Endothelial cell of umbilical vein (primary cell): Measurements from ENCODE around the gene STAP1. TPM values are rescaled to one million over a fixed set of nuclear protein-coding genes. Genes with fewer than 3 reads are reported as not detected.

Source experiments
- BruUV-seq: library from RNA; stranded (reverse); fragments of 400-500 nt; replicated peaks from 2 replicates; lab custom pipeline; 2021; lab: Mats Ljungman, UMichigan
- CTCF ChIA-PET: fragments of 300-600, 350-600 bp; sonication (Branson Sonifier 250); formaldehyde crosslinking; loops from one replicate; lab custom pipeline; 2021; ENCODE audit warnings: antibody characterized with exemption, inconsistent platforms; lab: Charles Lee
- POLR2A ChIA-PET: fragments of 300-600, 350-600 bp; sonication (Branson Sonifier 250); formaldehyde crosslinking; loops from one replicate; lab custom pipeline; 2021; ENCODE audit warnings: antibody characterized with exemption, inconsistent platforms; lab: Charles Lee
- DNase-seq: peaks from one replicate; pipeline ENCODE4 v3.0.0-alpha.2; 2011; ENCODE audit warnings: low read depth, low spot score
- FAIRE-seq: peaks from 2 replicates; lab custom pipeline; 2011; peaks lifted over from hg19 to GRCh38; lab: Jason Lieb, UNC
- H2AFZ ChIP-seq: 2 replicates; pipeline ENCODE4 v1.6.0; 2012; ENCODE audit warnings: low read depth, low read length, control low read depth, inconsistent platforms
- H3K27ac ChIP-seq: 2 replicates; pipeline ENCODE4 v1.5.1; 2011; ENCODE audit warnings: low read depth, mild to moderate bottlenecking, control low read depth, low read length, moderate library complexity; ENCODE audit not compliant: insufficient read depth
- H3K27me3 ChIP-seq, 2 experiments: 2 replicates each; pipeline versions ENCODE4 v1.6.0 to v1.6.1; 2011; ENCODE audit warnings: low read length in 2 of 2, mixed read lengths in 1 of 2; ENCODE audit not compliant: control insufficient read depth in 2 of 2, insufficient read depth in 2 of 2
- H3K36me3 ChIP-seq, 2 experiments: 2 replicates in 1 of 2; 3 replicates in 1 of 2; pipeline ENCODE4 v1.5.1; 2011; ENCODE audit warnings: low read length in 2 of 2, mild to moderate bottlenecking in 1 of 2, moderate library complexity in 1 of 2; ENCODE audit not compliant: control insufficient read depth in 2 of 2, insufficient read depth in 2 of 2; ENCODE audit errors: extremely low read depth in 1 of 2
- H3K4me1 ChIP-seq: 3 replicates; pipeline ENCODE4 v1.5.1; 2011; ENCODE audit warnings: mild to moderate bottlenecking, low read length; ENCODE audit not compliant: control insufficient read depth, insufficient read depth; ENCODE audit errors: extremely low read depth
- H3K4me2 ChIP-seq: 2 replicates; pipeline ENCODE4 v1.6.1; 2011; ENCODE audit warnings: low read length, control low read depth, mixed read lengths; ENCODE audit not compliant: insufficient read depth
- H3K4me3 ChIP-seq, 3 experiments: fragments of 200-600 bp in 1 of 3; sonication (generic), shearing (Covaris generic) in 1 of 3; replicated peaks in 1 of 3; 2 replicates each; pipeline ENCODE4 v1.5.1; 2011 to 2016; ENCODE audit warnings: control low read depth in 3 of 3, low read length in 3 of 3, mild to moderate bottlenecking in 2 of 3, inconsistent platforms in 1 of 3, low read depth in 1 of 3, moderate library complexity in 1 of 3; ENCODE audit not compliant: insufficient read depth in 1 of 3
- H3K79me2 ChIP-seq: 2 replicates; pipeline ENCODE4 v1.6.0; 2012; ENCODE audit warnings: low read length, inconsistent platforms; ENCODE audit not compliant: control insufficient read depth, insufficient read depth
- H3K9ac ChIP-seq: replicated peaks from 2 replicates; pipeline ENCODE3; 2011; ENCODE audit warnings: low read length, control low read depth; ENCODE audit not compliant: insufficient read depth; ENCODE audit errors: extremely low read depth
- H3K9me1 ChIP-seq: replicated peaks from 3 replicates; pipeline ENCODE4 v1.6.0; 2011; ENCODE audit warnings: mild to moderate bottlenecking, low read length; ENCODE audit not compliant: control insufficient read depth, insufficient read depth; ENCODE audit errors: extremely low read depth
- H3K9me3 ChIP-seq: replicated peaks from 2 replicates; pipeline ENCODE4 v1.5.1; 2012; ENCODE audit warnings: low read length, inconsistent platforms; ENCODE audit not compliant: control insufficient read depth, insufficient read depth
- H4K20me1 ChIP-seq: replicated peaks from 2 replicates; pipeline ENCODE3; 2011; ENCODE audit warnings: mild to moderate bottlenecking, low read length; ENCODE audit not compliant: control insufficient read depth, insufficient read depth; ENCODE audit errors: extremely low read depth
- EZH2 ChIP-seq: IDR thresholded peaks from 2 replicates; pipeline ENCODE4 v1.6.1; 2012; ENCODE audit warnings: borderline replicate concordance, low read depth, mild to moderate bottlenecking, moderate library complexity, low read length, inconsistent platforms; ENCODE audit not compliant: severe bottlenecking
- FOS ChIP-seq: IDR thresholded peaks from 2 replicates; pipeline ENCODE4 v1.6.1; 2011; ENCODE audit warnings: mild to moderate bottlenecking, low read length, moderate library complexity, borderline replicate concordance; ENCODE audit not compliant: insufficient read depth
- GATA2 ChIP-seq: IDR thresholded peaks from 2 replicates; pipeline ENCODE4 v1.7.0; 2011; ENCODE audit warnings: low read depth, mild to moderate bottlenecking, moderate library complexity, mixed read lengths, low read length; ENCODE audit not compliant: insufficient read length, insufficient read depth
- MYC ChIP-seq: IDR thresholded peaks from one replicate; pipeline ENCODE4 v1.6.1; 2011; ENCODE audit warnings: mild to moderate bottlenecking, low read depth, low read length
- POLR2A ChIP-seq: IDR thresholded peaks from 2 replicates; pipeline ENCODE4 v1.6.1; 2012; ENCODE audit warnings: low read depth, mild to moderate bottlenecking, control low read depth, low read length
- POLR2AphosphoS5 ChIP-seq: IDR thresholded peaks from 2 replicates; pipeline ENCODE4 v1.6.1; 2012; ENCODE audit warnings: low read depth, mild to moderate bottlenecking, control low read depth, low read length, moderate library complexity; ENCODE audit not compliant: insufficient read depth
- dilution Hi-C: fragments of 300-500 bp; cut with MboI; formaldehyde crosslinking; loops from one replicate; pipeline ENCODE4 v1.15.0; 2019; ENCODE audit warnings: low sequenced_read_pairs; ENCODE audit not compliant: extremely low pct_ligation_motif_present
- intact Hi-C: fragments of 100-400 bp; cut with micrococcal nuclease; formaldehyde crosslinking; loops from one replicate; pipeline ENCODE4 v1.10.0; 2022
- polyA plus RNA-seq, 4 experiments: library from polyadenylated mRNA; depleted of rRNA in 3 of 4; stranded (reverse) in 3 of 4; unstranded in 1 of 4; fragments of >200 nt; gene quantifications; 2 replicates each; pipeline versions ENCODE4 v1.2.1 to v1.2.3, GENCODE V29; 2011 to 2012; ENCODE audit warnings: missing spikeins in 1 of 4
- total RNA-seq: library from RNA; stranded (reverse); gene quantifications from 2 replicates; pipeline ENCODE4 v1.2.3, GENCODE V29; 2021
- TF ChIP-seq, protein P1 (sequence below): IDR thresholded peaks from 2 replicates; pipeline ENCODE4 v1.6.1; 2011; ENCODE audit not compliant: insufficient read depth, insufficient read length
- TF ChIP-seq, protein P2 (sequence below), 2 donors: IDR thresholded peaks; 1 replicate in 1 of 2; 2 replicates in 1 of 2; pipeline ENCODE4 v1.5.1; 2011; ENCODE audit warnings: low read length in 2 of 2, mild to moderate bottlenecking in 2 of 2, moderate library complexity in 2 of 2, control low read depth in 1 of 2, inconsistent platforms in 1 of 2, low read depth in 1 of 2; ENCODE audit not compliant: insufficient read depth in 1 of 2; ENCODE audit errors: extremely low read depth in 1 of 2

The STAP1 gene
- total and polyA plus RNA-seq, 2 donors (not counting 3 experiments of a cell fraction or from before 2014, with no cell fraction given): not detected

DNA sequence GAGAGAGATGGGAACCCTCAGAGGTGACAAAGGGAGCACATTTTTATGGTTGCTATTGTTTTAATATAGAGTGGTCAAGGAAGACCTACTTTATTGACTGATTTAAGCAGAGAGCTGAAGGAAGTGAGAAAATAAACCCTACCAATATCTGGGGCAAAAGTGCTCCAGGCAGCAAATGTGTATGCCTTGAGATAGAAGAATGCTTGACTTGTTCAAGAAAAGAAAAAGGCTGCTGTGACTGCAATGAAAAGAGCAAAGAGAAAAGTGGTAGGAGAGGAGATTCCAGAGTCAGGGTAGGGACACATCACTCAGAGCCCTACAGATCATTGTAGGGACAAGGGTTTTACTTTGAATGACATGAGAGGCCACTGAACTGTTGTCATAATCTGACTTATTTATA, 26.0 kb downstream of the STAP1 start:
- TF ChIP-seq FOS (no peak), POLR2AphosphoS5 (no peak), EZH2 (no peak), MYC (no peak), GATA2 (no peak), POLR2A (no peak)
- TF ChIP-seq, protein P1, sequence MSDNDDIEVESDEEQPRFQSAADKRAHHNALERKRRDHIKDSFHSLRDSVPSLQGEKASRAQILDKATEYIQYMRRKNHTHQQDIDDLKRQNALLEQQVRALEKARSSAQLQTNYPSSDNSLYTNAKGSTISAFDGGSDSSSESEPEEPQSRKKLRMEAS: no peak
- TF ChIP-seq, protein P2, sequence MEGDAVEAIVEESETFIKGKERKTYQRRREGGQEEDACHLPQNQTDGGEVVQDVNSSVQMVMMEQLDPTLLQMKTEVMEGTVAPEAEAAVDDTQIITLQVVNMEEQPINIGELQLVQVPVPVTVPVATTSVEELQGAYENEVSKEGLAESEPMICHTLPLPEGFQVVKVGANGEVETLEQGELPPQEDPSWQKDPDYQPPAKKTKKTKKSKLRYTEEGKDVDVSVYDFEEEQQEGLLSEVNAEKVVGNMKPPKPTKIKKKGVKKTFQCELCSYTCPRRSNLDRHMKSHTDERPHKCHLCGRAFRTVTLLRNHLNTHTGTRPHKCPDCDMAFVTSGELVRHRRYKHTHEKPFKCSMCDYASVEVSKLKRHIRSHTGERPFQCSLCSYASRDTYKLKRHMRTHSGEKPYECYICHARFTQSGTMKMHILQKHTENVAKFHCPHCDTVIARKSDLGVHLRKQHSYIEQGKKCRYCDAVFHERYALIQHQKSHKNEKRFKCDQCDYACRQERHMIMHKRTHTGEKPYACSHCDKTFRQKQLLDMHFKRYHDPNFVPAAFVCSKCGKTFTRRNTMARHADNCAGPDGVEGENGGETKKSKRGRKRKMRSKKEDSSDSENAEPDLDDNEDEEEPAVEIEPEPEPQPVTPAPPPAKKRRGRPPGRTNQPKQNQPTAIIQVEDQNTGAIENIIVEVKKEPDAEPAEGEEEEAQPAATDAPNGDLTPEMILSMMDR (IDR thresholded peaks at IDR 0.05; ENCODE audit: extremely low read depth in 1 of 2, insufficient read depth in 1 of 2, low read depth in 1 of 2, low read length in 2 of 2): no peak
- Histone ChIP-seq H3K9ac (no peak overlapping the region), H3K27me3 (no peaks in the 10 kb centered on the region), H3K79me2 (no peaks in the 10 kb centered on the region), H3K9me1 (no peaks in the 10 kb centered on the region), H4K20me1 (no peaks in the 10 kb centered on the region), H3K4me2 (no peak overlapping the region), H2AFZ (no peak overlapping the region), H3K27ac (no peak overlapping the region), H3K9me3 (no peaks in the 10 kb centered on the region), H3K36me3 (no peaks in the 10 kb centered on the region), H3K4me3 (no peak overlapping the region), H3K4me1 (no peaks in the 10 kb centered on the region)
- no TSS peak for BruUV-seq
- DNase-seq (no peak), FAIRE-seq (no peak)
- dilution Hi-C loops: no loop called here
- ChIA-PET CTCF (no interaction called here), POLR2A (no interaction called here)
- intact Hi-C loops: no loop called here
